Measurements from ENCODE around the gene WIZ. TPM values are rescaled to one million over a fixed set of nuclear protein-coding genes. Genes with fewer than 3 reads are reported as not detected.

WIZ gene
- total and polyA plus RNA-seq, 2 of the 4 experiments (the other 2 are of a cell fraction), result 0.90 to 27.1 TPM

DNA sequence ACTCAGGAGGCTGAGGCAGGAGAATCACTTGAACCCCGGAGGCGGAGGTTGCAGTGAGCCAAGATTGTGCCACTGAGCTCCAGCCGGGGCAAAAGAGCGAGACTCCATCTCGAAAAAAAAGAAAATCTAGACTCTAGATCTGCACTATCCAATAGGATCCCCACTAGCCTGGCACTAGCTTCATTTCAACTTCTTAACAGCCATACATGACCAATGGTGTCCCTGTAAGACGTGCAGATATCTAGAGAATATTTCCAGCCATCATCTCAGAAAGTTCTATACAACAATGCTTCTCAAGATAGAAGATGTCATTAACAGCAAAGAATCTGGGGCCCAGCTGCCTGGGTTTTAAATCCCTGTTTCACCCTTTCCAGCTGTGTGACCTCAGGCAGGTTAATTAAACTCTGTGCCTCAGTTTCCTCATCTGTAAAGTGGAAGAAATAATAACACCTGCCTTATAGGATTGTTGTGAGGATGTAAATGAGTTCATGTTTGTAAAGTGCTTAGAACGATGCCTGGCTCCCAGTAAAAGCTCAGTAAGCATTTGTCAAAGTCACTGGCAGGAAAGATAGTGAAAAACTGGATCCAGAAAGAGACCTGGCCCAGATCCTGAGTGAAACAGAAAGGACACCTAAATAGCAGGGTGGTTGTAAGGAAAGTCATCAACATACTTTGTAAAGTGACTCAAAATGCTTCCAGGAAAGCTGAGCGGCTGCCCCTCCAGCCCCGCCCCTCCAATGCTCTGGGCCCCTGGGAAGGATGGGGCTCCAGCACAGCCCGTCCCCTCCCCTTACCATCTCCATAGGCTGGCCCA is 13.5 kb downstream of the WIZ start:
- H3K79me1 ChIP-seq (ENCODE audit: low read depth in 1 of 2, low read length in 2 of 2), result peaks cover 7 to 9% of the 10 kb centered on the region in 2 experiments; a peak in 2 of 4 replicates
- CTCF ChIA-PET, result no interaction called here
- TF ChIP-seq ELK1 (IDR thresholded peaks at IDR 0.05; ENCODE audit: borderline replicate concordance, low read depth, low read length) (no peak), MAZ (IDR thresholded peaks at IDR 0.05; ENCODE audit: borderline replicate concordance, low read depth, low read length) (no peak), RCOR1 (IDR thresholded peaks at IDR 0.05; ENCODE audit: insufficient replicate concordance, low read length) (no peak), POLR2A (IDR thresholded peaks at IDR 0.05; ENCODE audit: low read depth, low read length) (no peak), MAFK (IDR thresholded peaks at IDR 0.05; ENCODE audit: low read depth, low read length) (no peak), USF2 (IDR thresholded peaks at IDR 0.05; ENCODE audit: low read depth, low read length) (no peak), CEBPB (IDR thresholded peaks at IDR 0.05; ENCODE audit: low read depth, low read length) (no peak), NFE2L2 (IDR thresholded peaks at IDR 0.05; ENCODE audit: low read depth, low read length) (no peak), BHLHE40 (IDR thresholded peaks at IDR 0.05; ENCODE audit: low read depth, low read length) (no peak), RAD21 (IDR thresholded peaks at IDR 0.05; ENCODE audit: low read length) (no peak), RFX5 (IDR thresholded peaks at IDR 0.05; ENCODE audit: low read depth, low read length) (no peak), CHD1 (IDR thresholded peaks at IDR 0.05; ENCODE audit: low read depth, low read length) (no peak), SMC3 (IDR thresholded peaks at IDR 0.05; ENCODE audit: low read depth, low read length) (no peak), CTCF (conservative IDR thresholded peaks at IDR 0.05; ENCODE audit: low read depth, low read length) (no peak)

More for the DNA sequence above, 13.5 kb downstream of the WIZ start:
- POLR2A ChIA-PET (ENCODE audit: unreplicated experiment), result no interaction called here
- in situ Hi-C loops (cut with MboI; ENCODE audit: low sequenced_read_pairs), result loop anchor here (25.0 kb wide), 1 partner anchor 874 kb away; the partner anchor contains the start of gene NDUFB7
- H3K9ac ChIP-seq (ENCODE audit: low read depth, low read length), result no peak overlapping the region
- H4K20me1 ChIP-seq (ENCODE audit: insufficient read depth, low read length), result 0 out of 2 replicates have a peak, but pooled peaks cover 8% of the 10 kb centered on the region
- H3K14ac ChIP-seq (replicated peaks; ENCODE audit: low read depth, low read length), result no peak overlapping the region
- H3K36me3 ChIP-seq (ENCODE audit: control insufficient read depth, insufficient read depth, low read length), result no peaks in the 10 kb centered on the region
- H3K4me2 ChIP-seq (ENCODE audit: low read depth, low read length), result no peak overlapping the region
- no peak overlapping the region for H3K4me3 ChIP-seq (ENCODE audit: insufficient read depth, low read depth, low read length)
- no peak overlapping the region for H3K23ac ChIP-seq (ENCODE audit: low read depth, low read length)
- H4K8ac ChIP-seq (ENCODE audit: low read depth in 2 of 2, low read length in 2 of 2), result no peak overlapping the region
- WGBS, 2 experiments (ENCODE audit: extremely low coverage in 2 of 2, insufficient read length in 1 of 2), result 73% methylated on average over 2 of the region's 10 CpGs; no CpG with 5 or more reads in 1 of the 2 experiments
- H3K56ac ChIP-seq (ENCODE audit: extremely low read depth, insufficient read depth, low read length), result no peak overlapping the region
- H4K5ac ChIP-seq (ENCODE audit: low read depth, low read length), result no peak overlapping the region; the same call in 1 of the 2 replicates
- no peak overlapping the region for H4K91ac ChIP-seq (ENCODE audit: insufficient read depth, low read depth, low read length)
- no peak overlapping the region; the same call in 1 of the 2 replicates for H3K18ac ChIP-seq (ENCODE audit: low read depth, low read length)
- H2BK15ac ChIP-seq (ENCODE audit: low read depth, low read length), result peak overlapping the region; percentile 38; the same call in 1 of the 3 replicates
- no peaks in the 10 kb centered on the region for H3K27me3 ChIP-seq (ENCODE audit: control insufficient read depth, insufficient read depth, low read length)
- BruUV-seq (replicated peaks), result no TSS peak
- ATAC-seq (ENCODE audit: low read depth) (no peak), DNase-seq (no peak)
- no peak overlapping the region; the same call in 1 of the 2 replicates for H2BK120ac ChIP-seq (ENCODE audit: low read depth, low read length)
- 0 out of 2 replicates have a peak, but pooled peaks cover 5% of the 10 kb centered on the region for H3K9me1 ChIP-seq (ENCODE audit: insufficient read depth, low read length)
- no peak overlapping the region for H2BK5ac ChIP-seq (ENCODE audit: low read depth, low read length, poor library complexity, severe bottlenecking)
- peak overlapping the region; percentile 72 for H2AK9ac ChIP-seq (replicated peaks; ENCODE audit: low read depth, low read length, poor library complexity)
- intact Hi-C loops (cut with micrococcal nuclease), result loop anchor here (5.0 kb wide), 1 partner anchor 344 kb away; no protein-coding TSS in a partner anchor
- H3K27ac ChIP-seq (ENCODE audit: insufficient read depth, low read length), result no peak overlapping the region
- H3K9me3 ChIP-seq (ENCODE audit: control insufficient read depth, insufficient read depth, low read length), result no peaks in the 10 kb centered on the region
- peaks cover 22% of the 10 kb centered on the region for H3K4me1 ChIP-seq (ENCODE audit: control insufficient read depth, insufficient read depth, low read length)
- H2AFZ ChIP-seq (replicated peaks; ENCODE audit: low read length, poor library complexity), result peak overlapping the region; percentile 32
- H2AK5ac ChIP-seq (ENCODE audit: low read depth, low read length), result no peak overlapping the region
- H3K4ac ChIP-seq (ENCODE audit: low read depth, low read length), result 0 out of 2 replicates have a peak overlapping the region, but pooled peaks have one; percentile 12
- 0 out of 2 replicates have a peak overlapping the region, but pooled peaks have one; percentile 24 for H2BK20ac ChIP-seq (ENCODE audit: low read depth, low read length)
- dilution Hi-C loops (cut with HindIII; ENCODE audit: low sequenced_read_pairs, unreplicated experiment), result no loop called here

Measured in IMR-90 (cell line).